Measurements from ENCODE around the gene AFF2.
A peak's percentile ranks its signal among the peaks of the same experiment; 100 is the strongest.

Gene AFF2

GRCh38 chrX:148825696-148826095 lies 325.3 kb downstream of the AFF2 start:
- no peak overlapping the region for H3K27ac ChIP-seq
- TF ChIP-seq CTCF (conservative IDR thresholded peaks at IDR 0.05), result no peak

- no peak overlapping the region for H3K27ac ChIP-seq
- no peak for TF ChIP-seq CTCF (conservative IDR thresholded peaks at IDR 0.05)
These were observed 336.3 kb downstream of the AFF2 start for GRCh38 chrX:148836741-148837140.

- no peak overlapping the region for H3K27ac ChIP-seq
- no peak for TF ChIP-seq CTCF (conservative IDR thresholded peaks at IDR 0.05)
These were observed 350.2 kb downstream of the AFF2 start for GRCh38 chrX:148850631-148851030.

- no peak overlapping the region for H3K27ac ChIP-seq
- no peak for TF ChIP-seq CTCF (conservative IDR thresholded peaks at IDR 0.05)
These were observed 353.9 kb downstream of the AFF2 start for GRCh38 chrX:148854306-148854705.

- no peak for TF ChIP-seq CTCF (conservative IDR thresholded peaks at IDR 0.05)
- H3K27ac ChIP-seq, result no peak overlapping the region
These were observed 356.1 kb downstream of the AFF2 start for GRCh38 chrX:148856505-148856904.

- no peak overlapping the region for H3K27ac ChIP-seq
- TF ChIP-seq CTCF (conservative IDR thresholded peaks at IDR 0.05), result peak; percentile 51
These were observed 365.1 kb downstream of the AFF2 start for GRCh38 chrX:148865277-148866210.

- TF ChIP-seq CTCF (conservative IDR thresholded peaks at IDR 0.05), result no peak
- H3K27ac ChIP-seq, result no peak overlapping the region
These were observed 367.2 kb downstream of the AFF2 start for GRCh38 chrX:148867596-148867995.
